ENCODE results near the gene NXT2.

- no peak for TF ChIP-seq CTCF (IDR thresholded peaks at IDR 0.05)
- no peak for TF ChIP-seq POLR2AphosphoS5 (IDR thresholded peaks at IDR 0.05; ENCODE audit: low read depth, low read length)
- TF ChIP-seq, protein P1, sequence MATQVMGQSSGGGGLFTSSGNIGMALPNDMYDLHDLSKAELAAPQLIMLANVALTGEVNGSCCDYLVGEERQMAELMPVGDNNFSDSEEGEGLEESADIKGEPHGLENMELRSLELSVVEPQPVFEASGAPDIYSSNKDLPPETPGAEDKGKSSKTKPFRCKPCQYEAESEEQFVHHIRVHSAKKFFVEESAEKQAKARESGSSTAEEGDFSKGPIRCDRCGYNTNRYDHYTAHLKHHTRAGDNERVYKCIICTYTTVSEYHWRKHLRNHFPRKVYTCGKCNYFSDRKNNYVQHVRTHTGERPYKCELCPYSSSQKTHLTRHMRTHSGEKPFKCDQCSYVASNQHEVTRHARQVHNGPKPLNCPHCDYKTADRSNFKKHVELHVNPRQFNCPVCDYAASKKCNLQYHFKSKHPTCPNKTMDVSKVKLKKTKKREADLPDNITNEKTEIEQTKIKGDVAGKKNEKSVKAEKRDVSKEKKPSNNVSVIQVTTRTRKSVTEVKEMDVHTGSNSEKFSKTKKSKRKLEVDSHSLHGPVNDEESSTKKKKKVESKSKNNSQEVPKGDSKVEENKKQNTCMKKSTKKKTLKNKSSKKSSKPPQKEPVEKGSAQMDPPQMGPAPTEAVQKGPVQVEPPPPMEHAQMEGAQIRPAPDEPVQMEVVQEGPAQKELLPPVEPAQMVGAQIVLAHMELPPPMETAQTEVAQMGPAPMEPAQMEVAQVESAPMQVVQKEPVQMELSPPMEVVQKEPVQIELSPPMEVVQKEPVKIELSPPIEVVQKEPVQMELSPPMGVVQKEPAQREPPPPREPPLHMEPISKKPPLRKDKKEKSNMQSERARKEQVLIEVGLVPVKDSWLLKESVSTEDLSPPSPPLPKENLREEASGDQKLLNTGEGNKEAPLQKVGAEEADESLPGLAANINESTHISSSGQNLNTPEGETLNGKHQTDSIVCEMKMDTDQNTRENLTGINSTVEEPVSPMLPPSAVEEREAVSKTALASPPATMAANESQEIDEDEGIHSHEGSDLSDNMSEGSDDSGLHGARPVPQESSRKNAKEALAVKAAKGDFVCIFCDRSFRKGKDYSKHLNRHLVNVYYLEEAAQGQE (IDR thresholded peaks at IDR 0.05; ENCODE audit: insufficient read depth in 1 of 2, low read depth in 2 of 2, low read length in 1 of 2): no peak
Observed at GRCh38 chrX:109535578-109535977, 1.1 kb upstream of the NXT2 start.
